ENCODE data around the gene RHBG. TPM values are rescaled to one million over a fixed set of nuclear protein-coding genes. Genes with fewer than 3 reads are reported as not detected.

Gene RHBG
- total and polyA plus RNA-seq, 2 of the 4 experiments (the other 2 are of a cell fraction), result not detected

DNA sequence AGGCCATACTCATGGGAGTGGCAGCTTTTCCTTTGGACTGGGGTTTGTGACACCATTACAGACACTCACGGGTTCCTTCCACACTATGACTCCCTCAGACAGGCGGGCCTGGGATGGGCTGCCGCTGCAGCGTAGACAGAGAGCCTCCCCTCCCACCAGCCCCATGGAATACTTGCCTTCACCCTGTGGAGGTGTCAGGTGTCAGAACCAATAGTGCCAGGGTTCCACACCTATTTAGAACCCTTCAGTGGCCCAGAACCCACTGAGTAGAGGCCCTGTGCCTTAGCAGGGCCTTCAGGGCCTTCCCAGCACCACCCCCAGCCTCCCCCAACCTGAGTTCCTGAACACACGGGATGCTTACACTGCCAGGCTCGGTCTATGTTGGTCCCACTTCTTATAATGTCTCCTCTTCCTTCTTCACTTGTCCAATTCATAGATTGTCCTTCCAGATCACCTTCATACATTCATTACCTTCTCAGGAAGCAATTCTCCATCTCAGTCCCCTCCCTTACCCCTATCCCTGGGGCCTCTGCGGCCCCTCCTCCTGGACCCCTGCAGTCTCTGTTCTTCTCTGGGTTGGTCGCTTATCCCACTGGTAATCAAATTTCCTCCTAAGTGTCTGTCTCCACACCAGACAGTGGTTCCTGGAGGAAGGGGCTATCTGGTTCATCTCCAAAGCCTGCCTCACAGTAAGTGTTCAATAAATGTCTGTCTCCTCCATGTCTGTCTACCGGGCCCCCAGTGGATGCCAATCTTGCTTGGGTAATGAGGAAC, 1.4 kb upstream of the RHBG start:
- Histone ChIP-seq H3K79me1 (ENCODE audit: low read depth in 1 of 2, low read length in 2 of 2) (no peaks in the 10 kb centered on the region), H3K4me1 (ENCODE audit: control insufficient read depth, insufficient read depth, low read length) (peaks cover 2% of the 10 kb centered on the region; the same call in 1 of the 2 replicates), H4K8ac (ENCODE audit: low read depth in 2 of 2, low read length in 2 of 2) (no peak overlapping the region), H3K9ac (ENCODE audit: low read depth, low read length) (no peak overlapping the region), H3K4ac (ENCODE audit: low read depth, low read length) (no peak overlapping the region), H3K4me2 (ENCODE audit: low read depth, low read length) (no peak overlapping the region), H3K56ac (ENCODE audit: extremely low read depth, insufficient read depth, low read length) (no peak overlapping the region), H2AK9ac (replicated peaks; ENCODE audit: low read depth, low read length, poor library complexity) (no peak overlapping the region), H3K14ac (replicated peaks; ENCODE audit: low read depth, low read length) (no peak overlapping the region), H2AK5ac (ENCODE audit: low read depth, low read length) (no peak overlapping the region), H3K36me3 (ENCODE audit: control insufficient read depth, insufficient read depth, low read length) (no peaks in the 10 kb centered on the region), H2BK5ac (ENCODE audit: low read depth, low read length, poor library complexity, severe bottlenecking) (no peak overlapping the region), H2BK120ac (ENCODE audit: low read depth, low read length) (no peak overlapping the region), H3K9me3 (ENCODE audit: control insufficient read depth, insufficient read depth, low read length) (no peaks in the 10 kb centered on the region), H3K18ac (ENCODE audit: low read depth, low read length) (no peak overlapping the region), H4K5ac (ENCODE audit: low read depth, low read length) (no peak overlapping the region), H3K23ac (ENCODE audit: low read depth, low read length) (no peak overlapping the region), H3K27me3 (ENCODE audit: control insufficient read depth, insufficient read depth, low read length) (peaks cover 69% of the 10 kb centered on the region), H2AFZ (replicated peaks; ENCODE audit: low read length, poor library complexity) (no peak overlapping the region), H3K4me3 (ENCODE audit: insufficient read depth, low read depth, low read length) (no peak overlapping the region), H3K9me1 (ENCODE audit: insufficient read depth, low read length) (no peaks in the 10 kb centered on the region; the same call in 1 of the 2 replicates), H4K20me1 (ENCODE audit: insufficient read depth, low read length) (no peaks in the 10 kb centered on the region), H2BK15ac (ENCODE audit: low read depth, low read length) (no peak overlapping the region), H2BK20ac (ENCODE audit: low read depth, low read length) (no peak overlapping the region), H3K27ac (ENCODE audit: insufficient read depth, low read length) (no peak overlapping the region), H4K91ac (ENCODE audit: insufficient read depth, low read depth, low read length) (no peak overlapping the region)
- ChIA-PET POLR2A (ENCODE audit: unreplicated experiment) (no interaction called here), CTCF (no interaction called here)
- no peak for ATAC-seq (ENCODE audit: low read depth)
- TF ChIP-seq RCOR1 (IDR thresholded peaks at IDR 0.05; ENCODE audit: insufficient replicate concordance, low read length), result no peak
- TF ChIP-seq RFX5 (IDR thresholded peaks at IDR 0.05; ENCODE audit: low read depth, low read length), result no peak
- TF ChIP-seq MXI1 (IDR thresholded peaks at IDR 0.05; ENCODE audit: borderline replicate concordance, low read depth, low read length), result no peak
- no peak for TF ChIP-seq CHD1 (IDR thresholded peaks at IDR 0.05; ENCODE audit: low read depth, low read length)
- no peak for TF ChIP-seq MAFK (IDR thresholded peaks at IDR 0.05; ENCODE audit: low read depth, low read length)
- TF ChIP-seq USF2 (IDR thresholded peaks at IDR 0.05; ENCODE audit: low read depth, low read length), result no peak
- in situ Hi-C loops (cut with MboI; ENCODE audit: low sequenced_read_pairs), result no loop called here
- DNase-seq, result no peak
- no TSS peak for BruUV-seq (replicated peaks)
- dilution Hi-C loops (cut with HindIII; ENCODE audit: low sequenced_read_pairs, unreplicated experiment), result no loop called here
- intact Hi-C loops (cut with micrococcal nuclease), result no loop called here
- WGBS, 2 experiments (ENCODE audit: extremely low coverage in 2 of 2, insufficient read length in 1 of 2), result 74% methylated on average over 3 of the region's 9 CpGs; no CpG with 5 or more reads in 1 of the 2 experiments

Data from IMR-90 (cell line).